Measurements from ENCODE around the gene TTC9B.

The TTC9B gene

GRCh38 chr19:40204381-40204780 is 13.8 kb downstream of the TTC9B start:
- Histone ChIP-seq H2BK5ac (ENCODE audit: low read length) (no peak overlapping the region), H2AFZ (ENCODE audit: low read length) (no peak overlapping the region), H3K14ac (ENCODE audit: low read length) (peak overlapping the region; percentile 97), H4K91ac (ENCODE audit: low read depth, low read length, poor library complexity) (no peak overlapping the region), H3K79me1 (ENCODE audit: low read depth, low read length) (no peaks in the 10 kb centered on the region), H2BK12ac (ENCODE audit: low read length) (no peak overlapping the region), H3K9ac (ENCODE audit: low read depth, low read length, poor library complexity) (peak overlapping the region; percentile 21), H2AK5ac (ENCODE audit: low read depth, low read length) (peak overlapping the region; percentile 46), H3K4me3 (ENCODE audit: low read length in 2 of 2) (peak overlapping the region in 1 of 2 donors; percentile 37), H2BK120ac (ENCODE audit: low read depth, low read length) (no peak overlapping the region), H3K23ac (ENCODE audit: low read depth, low read length, poor library complexity) (no peak overlapping the region), H3K4me2 (ENCODE audit: insufficient read depth, low read length, poor library complexity, severe bottlenecking) (no peak overlapping the region), H3K27me3 (ENCODE audit: control insufficient read depth in 3 of 3, insufficient read depth in 3 of 3, low read depth in 1 of 3, low read length in 3 of 3) (no peaks in the 10 kb centered on the region), H3K9me3 (replicated peaks in 1 of 2; ENCODE audit: control insufficient read depth in 2 of 2, insufficient read depth in 1 of 2, low read depth in 1 of 2, low read length in 2 of 2) (peaks cover 6 to 7% of the 10 kb centered on the region in 2 donors), H3K4me1 (ENCODE audit: control insufficient read depth in 2 of 2, insufficient read depth in 1 of 2, low read depth in 1 of 2, low read length in 2 of 2) (no peaks in the 10 kb centered on the region), H2BK15ac (ENCODE audit: low read length) (no peak overlapping the region), H3K4ac (ENCODE audit: low read length) (peak overlapping the region; percentile 66), H4K8ac (ENCODE audit: low read depth, low read length) (no peak overlapping the region), H3K27ac (replicated peaks; ENCODE audit: low read length) (no peak overlapping the region), H3K18ac (ENCODE audit: low read length) (no peak overlapping the region), H3K36me3 (replicated peaks in 1 of 2; ENCODE audit: control insufficient read depth in 2 of 2, insufficient read depth in 2 of 2, low read length in 2 of 2) (peaks cover 16 to 41% of the 10 kb centered on the region in 2 donors)
- no CpG with 5 or more reads among the region's 16 CpGs for WGBS, 2 donors (ENCODE audit: extremely low coverage in 2 of 2, insufficient read length in 2 of 2, insufficient replicate concordance in 1 of 2)
- DNase-seq (ENCODE audit: low spot score) = no peak

- WGBS, 2 donors (ENCODE audit: extremely low coverage in 2 of 2, insufficient read length in 2 of 2, insufficient replicate concordance in 1 of 2) = no CpG with 5 or more reads among the region's 9 CpGs
- H2BK12ac ChIP-seq (ENCODE audit: low read length) = no peak overlapping the region
- H3K4me2 ChIP-seq (ENCODE audit: insufficient read depth, low read length, poor library complexity, severe bottlenecking) = no peak overlapping the region
- H3K23ac ChIP-seq (ENCODE audit: low read depth, low read length, poor library complexity) = no peak overlapping the region
- H3K14ac ChIP-seq (ENCODE audit: low read length) = no peak overlapping the region
- H3K79me1 ChIP-seq (ENCODE audit: low read depth, low read length) = peaks cover 2% of the 10 kb centered on the region
- H2AK5ac ChIP-seq (ENCODE audit: low read depth, low read length) = no peak overlapping the region
- H2AFZ ChIP-seq (ENCODE audit: low read length) = no peak overlapping the region
- no peak overlapping the region for H3K4me3 ChIP-seq (ENCODE audit: low read length in 2 of 2)
- no peak overlapping the region for H4K8ac ChIP-seq (ENCODE audit: low read depth, low read length)
- no peak overlapping the region for H3K27ac ChIP-seq (replicated peaks; ENCODE audit: low read length)
- H3K27me3 ChIP-seq (ENCODE audit: control insufficient read depth in 3 of 3, insufficient read depth in 3 of 3, low read depth in 1 of 3, low read length in 3 of 3) = no peaks in the 10 kb centered on the region
- no peak overlapping the region for H4K91ac ChIP-seq (ENCODE audit: low read depth, low read length, poor library complexity)
- H3K36me3 ChIP-seq (replicated peaks in 1 of 2; ENCODE audit: control insufficient read depth in 2 of 2, insufficient read depth in 2 of 2, low read length in 2 of 2) = peaks cover 15 to 31% of the 10 kb centered on the region in 2 donors
- H3K18ac ChIP-seq (ENCODE audit: low read length) = no peak overlapping the region
- no peak for DNase-seq (ENCODE audit: low spot score)
- H3K9ac ChIP-seq (ENCODE audit: low read depth, low read length, poor library complexity) = no peak overlapping the region
- H3K4ac ChIP-seq (ENCODE audit: low read length) = no peak overlapping the region
- no peaks in the 10 kb centered on the region for H3K4me1 ChIP-seq (ENCODE audit: control insufficient read depth in 2 of 2, insufficient read depth in 1 of 2, low read depth in 1 of 2, low read length in 2 of 2)
- no peak overlapping the region for H2BK15ac ChIP-seq (ENCODE audit: low read length)
- H2BK120ac ChIP-seq (ENCODE audit: low read depth, low read length) = no peak overlapping the region
- H3K9me3 ChIP-seq (replicated peaks in 1 of 2; ENCODE audit: control insufficient read depth in 2 of 2, insufficient read depth in 1 of 2, low read depth in 1 of 2, low read length in 2 of 2) = peaks cover 5 to 7% of the 10 kb centered on the region in 2 donors
- no peak overlapping the region for H2BK5ac ChIP-seq (ENCODE audit: low read length)
Measured at GRCh38 chr19:40200341-40201099, 17.7 kb downstream of the TTC9B start.

GRCh38 chr19:40198272-40198990 is 19.8 kb downstream of the TTC9B start:
- peak overlapping the region; percentile 75 for H2AK5ac ChIP-seq (ENCODE audit: low read depth, low read length)
- peak overlapping the region; percentile 38 for H3K14ac ChIP-seq (ENCODE audit: low read length)
- no peak overlapping the region for H2BK120ac ChIP-seq (ENCODE audit: low read depth, low read length)
- no peak overlapping the region for H4K8ac ChIP-seq (ENCODE audit: low read depth, low read length)
- H3K36me3 ChIP-seq (replicated peaks in 1 of 2; ENCODE audit: control insufficient read depth in 2 of 2, insufficient read depth in 2 of 2, low read length in 2 of 2) = peaks cover 8 to 13% of the 10 kb centered on the region in 2 donors
- no peaks in the 10 kb centered on the region for H3K4me1 ChIP-seq (ENCODE audit: control insufficient read depth in 2 of 2, insufficient read depth in 1 of 2, low read depth in 1 of 2, low read length in 2 of 2)
- H3K27me3 ChIP-seq (ENCODE audit: control insufficient read depth in 3 of 3, insufficient read depth in 3 of 3, low read depth in 1 of 3, low read length in 3 of 3) = no peaks in the 10 kb centered on the region
- peak overlapping the region; percentile 76 for H3K4ac ChIP-seq (ENCODE audit: low read length)
- H3K4me2 ChIP-seq (ENCODE audit: insufficient read depth, low read length, poor library complexity, severe bottlenecking) = no peak overlapping the region
- no peak overlapping the region for H4K91ac ChIP-seq (ENCODE audit: low read depth, low read length, poor library complexity)
- no peak overlapping the region for H2BK12ac ChIP-seq (ENCODE audit: low read length)
- peak overlapping the region; percentile 65 for H3K23ac ChIP-seq (ENCODE audit: low read depth, low read length, poor library complexity)
- H2BK15ac ChIP-seq (ENCODE audit: low read length) = no peak overlapping the region
- no peak for DNase-seq (ENCODE audit: low spot score)
- H2BK5ac ChIP-seq (ENCODE audit: low read length) = no peak overlapping the region
- no peak overlapping the region for H3K4me3 ChIP-seq (ENCODE audit: low read length in 2 of 2)
- peak overlapping the region; percentile 60 for H3K9ac ChIP-seq (ENCODE audit: low read depth, low read length, poor library complexity)
- no CpG with 5 or more reads among the region's 29 CpGs for WGBS, 2 donors (ENCODE audit: extremely low coverage in 2 of 2, insufficient read length in 2 of 2, insufficient replicate concordance in 1 of 2)
- peak overlapping the region; percentile 11 for H3K18ac ChIP-seq (ENCODE audit: low read length)
- H3K9me3 ChIP-seq (replicated peaks in 1 of 2; ENCODE audit: control insufficient read depth in 2 of 2, insufficient read depth in 1 of 2, low read depth in 1 of 2, low read length in 2 of 2) = peaks cover 0 to 2% of the 10 kb centered on the region in 2 donors
- peaks cover 2% of the 10 kb centered on the region for H3K79me1 ChIP-seq (ENCODE audit: low read depth, low read length)
- H3K27ac ChIP-seq (replicated peaks; ENCODE audit: low read length) = no peak overlapping the region
- H2AFZ ChIP-seq (ENCODE audit: low read length) = no peak overlapping the region

- no peak overlapping the region for H2BK12ac ChIP-seq (ENCODE audit: low read length)
- no peak overlapping the region for H3K4ac ChIP-seq (ENCODE audit: low read length)
- no peak for DNase-seq (ENCODE audit: low spot score)
- H3K27me3 ChIP-seq (ENCODE audit: control insufficient read depth in 3 of 3, insufficient read depth in 3 of 3, low read depth in 1 of 3, low read length in 3 of 3) = no peaks in the 10 kb centered on the region
- peaks cover 2 to 6% of the 10 kb centered on the region in 2 donors for H3K4me1 ChIP-seq (ENCODE audit: control insufficient read depth in 2 of 2, insufficient read depth in 1 of 2, low read depth in 1 of 2, low read length in 2 of 2)
- WGBS, 2 donors (ENCODE audit: extremely low coverage in 2 of 2, insufficient read length in 2 of 2, insufficient replicate concordance in 1 of 2) = no CpG with 5 or more reads among the region's 3 CpGs
- H3K18ac ChIP-seq (ENCODE audit: low read length) = no peak overlapping the region
- H2BK5ac ChIP-seq (ENCODE audit: low read length) = no peak overlapping the region
- H2BK120ac ChIP-seq (ENCODE audit: low read depth, low read length) = no peak overlapping the region
- H3K14ac ChIP-seq (ENCODE audit: low read length) = no peak overlapping the region
- no peak overlapping the region for H4K91ac ChIP-seq (ENCODE audit: low read depth, low read length, poor library complexity)
- peaks cover 4% of the 10 kb centered on the region for H3K79me1 ChIP-seq (ENCODE audit: low read depth, low read length)
- no peak overlapping the region for H3K9ac ChIP-seq (ENCODE audit: low read depth, low read length, poor library complexity)
- no peak overlapping the region for H3K27ac ChIP-seq (replicated peaks; ENCODE audit: low read length)
- H3K23ac ChIP-seq (ENCODE audit: low read depth, low read length, poor library complexity) = no peak overlapping the region
- no peak overlapping the region for H2AFZ ChIP-seq (ENCODE audit: low read length)
- H2BK15ac ChIP-seq (ENCODE audit: low read length) = no peak overlapping the region
- peaks cover 0 to 2% of the 10 kb centered on the region in 2 donors for H3K9me3 ChIP-seq (replicated peaks in 1 of 2; ENCODE audit: control insufficient read depth in 2 of 2, insufficient read depth in 1 of 2, low read depth in 1 of 2, low read length in 2 of 2)
- H3K36me3 ChIP-seq (replicated peaks in 1 of 2; ENCODE audit: control insufficient read depth in 2 of 2, insufficient read depth in 2 of 2, low read length in 2 of 2) = peaks cover 0 to 4% of the 10 kb centered on the region in 2 donors
- no peak overlapping the region for H3K4me2 ChIP-seq (ENCODE audit: insufficient read depth, low read length, poor library complexity, severe bottlenecking)
- H4K8ac ChIP-seq (ENCODE audit: low read depth, low read length) = no peak overlapping the region
- no peak overlapping the region for H2AK5ac ChIP-seq (ENCODE audit: low read depth, low read length)
- no peak overlapping the region for H3K4me3 ChIP-seq (ENCODE audit: low read length in 2 of 2)
Measured at GRCh38 chr19:40193587-40193849, 24.7 kb downstream of the TTC9B start.
